NOMO-1 treated with DMSO at 0.1 percent for 48 hours (cell line): Measurements from ENCODE around the gene NUP188.

ENCODE experiments used
- DNase-seq: peaks from one replicate; lab custom pipeline; 2025; ENCODE audit not compliant: unreplicated experiment; lab: John Stamatoyannopoulos, UW

NUP188 gene, protein sequence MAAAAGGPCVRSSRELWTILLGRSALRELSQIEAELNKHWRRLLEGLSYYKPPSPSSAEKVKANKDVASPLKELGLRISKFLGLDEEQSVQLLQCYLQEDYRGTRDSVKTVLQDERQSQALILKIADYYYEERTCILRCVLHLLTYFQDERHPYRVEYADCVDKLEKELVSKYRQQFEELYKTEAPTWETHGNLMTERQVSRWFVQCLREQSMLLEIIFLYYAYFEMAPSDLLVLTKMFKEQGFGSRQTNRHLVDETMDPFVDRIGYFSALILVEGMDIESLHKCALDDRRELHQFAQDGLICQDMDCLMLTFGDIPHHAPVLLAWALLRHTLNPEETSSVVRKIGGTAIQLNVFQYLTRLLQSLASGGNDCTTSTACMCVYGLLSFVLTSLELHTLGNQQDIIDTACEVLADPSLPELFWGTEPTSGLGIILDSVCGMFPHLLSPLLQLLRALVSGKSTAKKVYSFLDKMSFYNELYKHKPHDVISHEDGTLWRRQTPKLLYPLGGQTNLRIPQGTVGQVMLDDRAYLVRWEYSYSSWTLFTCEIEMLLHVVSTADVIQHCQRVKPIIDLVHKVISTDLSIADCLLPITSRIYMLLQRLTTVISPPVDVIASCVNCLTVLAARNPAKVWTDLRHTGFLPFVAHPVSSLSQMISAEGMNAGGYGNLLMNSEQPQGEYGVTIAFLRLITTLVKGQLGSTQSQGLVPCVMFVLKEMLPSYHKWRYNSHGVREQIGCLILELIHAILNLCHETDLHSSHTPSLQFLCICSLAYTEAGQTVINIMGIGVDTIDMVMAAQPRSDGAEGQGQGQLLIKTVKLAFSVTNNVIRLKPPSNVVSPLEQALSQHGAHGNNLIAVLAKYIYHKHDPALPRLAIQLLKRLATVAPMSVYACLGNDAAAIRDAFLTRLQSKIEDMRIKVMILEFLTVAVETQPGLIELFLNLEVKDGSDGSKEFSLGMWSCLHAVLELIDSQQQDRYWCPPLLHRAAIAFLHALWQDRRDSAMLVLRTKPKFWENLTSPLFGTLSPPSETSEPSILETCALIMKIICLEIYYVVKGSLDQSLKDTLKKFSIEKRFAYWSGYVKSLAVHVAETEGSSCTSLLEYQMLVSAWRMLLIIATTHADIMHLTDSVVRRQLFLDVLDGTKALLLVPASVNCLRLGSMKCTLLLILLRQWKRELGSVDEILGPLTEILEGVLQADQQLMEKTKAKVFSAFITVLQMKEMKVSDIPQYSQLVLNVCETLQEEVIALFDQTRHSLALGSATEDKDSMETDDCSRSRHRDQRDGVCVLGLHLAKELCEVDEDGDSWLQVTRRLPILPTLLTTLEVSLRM (N-terminal part only)

DNA sequence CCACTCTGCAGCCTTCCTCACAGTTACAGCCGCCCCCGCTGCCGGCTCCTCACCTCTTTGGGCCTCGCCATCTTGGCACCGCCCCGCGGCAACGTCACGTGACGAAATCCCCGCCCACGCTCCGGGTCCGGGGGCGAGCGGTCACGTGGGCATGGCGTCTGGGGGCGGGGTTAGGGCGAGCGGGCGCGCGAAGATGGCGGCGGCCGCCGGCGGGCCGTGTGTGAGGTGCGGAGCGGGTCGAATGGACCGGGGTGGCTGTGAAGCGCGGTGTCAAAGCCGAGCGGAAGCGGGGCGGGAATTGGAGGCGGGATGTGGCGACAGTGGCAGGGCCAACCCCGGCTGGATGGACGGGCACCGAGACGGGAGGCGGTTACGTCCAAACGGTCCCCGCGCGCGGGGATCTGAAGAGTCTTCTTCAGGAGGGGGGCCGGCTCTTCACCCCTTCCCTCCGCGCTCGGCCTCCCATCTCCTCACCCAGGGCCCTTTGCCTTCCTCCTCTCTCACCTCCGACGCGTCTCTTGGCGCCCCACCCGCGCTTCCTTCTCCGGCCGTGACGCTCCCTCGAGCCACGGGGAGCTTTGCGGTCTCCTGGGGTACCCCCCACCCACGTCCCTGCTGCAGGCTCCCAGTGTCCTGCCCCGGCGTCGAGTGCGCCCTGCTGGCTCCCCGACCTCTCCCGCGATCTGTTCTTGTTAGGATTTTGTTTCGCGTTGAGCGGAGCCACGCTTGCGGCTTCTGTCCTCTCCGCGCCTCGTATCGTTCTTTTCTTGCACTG lies at the start of gene NUP188, which contains the start of gene DOLK:
Gene NUP188 (plus strand): TSS at position 173 of the 775 bp plus-strand sequence. CDS start 21 bp downstream, at position 194.
Gene DOLK (minus strand): TSS at position 77 of the 775 bp plus-strand sequence. CDS start 300 bp downstream, outside the sequence.
- peak; percentile 74 for DNase-seq

DNA sequence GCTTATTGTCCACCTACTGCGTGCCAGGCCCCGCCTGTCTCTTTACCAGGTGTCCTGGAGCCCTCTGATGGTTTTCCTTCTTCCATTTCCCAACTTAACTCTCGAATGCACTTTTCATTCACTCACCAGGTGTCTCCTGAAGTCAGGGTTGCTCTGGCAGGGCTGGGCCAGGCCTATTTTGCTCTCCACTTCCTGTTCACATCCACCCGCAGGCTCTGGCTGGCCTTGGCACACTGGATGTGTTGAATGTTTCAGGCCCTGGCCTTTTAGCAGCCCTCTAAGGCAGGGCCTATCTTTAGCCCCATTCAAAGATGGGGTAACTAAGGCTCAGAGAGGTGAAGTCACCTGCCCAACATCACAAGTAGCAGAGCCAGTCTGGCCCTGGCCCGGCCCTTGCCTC lies 49.1 kb upstream of the NUP188 start:
- DNase-seq = no peak

DNA sequence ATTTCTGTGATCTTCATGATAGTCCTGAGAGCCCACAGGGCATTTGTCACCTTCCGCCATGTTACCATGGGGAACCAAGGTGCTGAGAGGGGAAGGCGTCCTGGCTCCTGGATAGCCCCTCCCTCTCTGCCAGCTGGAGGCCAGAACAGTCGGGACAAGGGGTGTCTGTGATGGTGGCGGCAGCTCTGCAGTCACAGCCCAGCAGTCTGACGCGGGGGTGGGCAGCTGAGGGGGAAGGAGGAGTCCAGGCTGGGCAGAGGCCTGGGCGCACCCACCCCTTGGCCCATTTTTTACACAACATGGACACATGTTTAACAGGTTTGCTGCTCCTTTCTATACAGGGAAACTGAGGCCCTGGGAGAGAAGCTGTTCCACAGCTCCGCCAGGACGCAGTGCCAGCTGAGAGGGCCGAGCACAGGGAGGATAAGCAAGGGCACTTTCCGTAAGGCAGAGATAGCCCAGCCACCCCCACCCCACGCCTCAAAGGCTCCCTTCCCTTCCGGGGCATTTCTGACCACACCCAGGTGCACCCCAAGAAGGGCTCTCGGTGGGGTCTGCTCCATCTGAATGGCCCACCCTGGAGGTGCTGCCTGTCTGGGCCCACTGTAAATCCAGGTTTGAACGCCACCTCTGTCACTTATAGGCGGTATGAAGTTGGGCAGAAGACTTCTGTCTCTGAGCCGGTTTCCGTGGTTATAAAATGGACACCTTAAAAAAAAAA lies 48.5 kb upstream of the NUP188 start:
- no peak for DNase-seq

DNA sequence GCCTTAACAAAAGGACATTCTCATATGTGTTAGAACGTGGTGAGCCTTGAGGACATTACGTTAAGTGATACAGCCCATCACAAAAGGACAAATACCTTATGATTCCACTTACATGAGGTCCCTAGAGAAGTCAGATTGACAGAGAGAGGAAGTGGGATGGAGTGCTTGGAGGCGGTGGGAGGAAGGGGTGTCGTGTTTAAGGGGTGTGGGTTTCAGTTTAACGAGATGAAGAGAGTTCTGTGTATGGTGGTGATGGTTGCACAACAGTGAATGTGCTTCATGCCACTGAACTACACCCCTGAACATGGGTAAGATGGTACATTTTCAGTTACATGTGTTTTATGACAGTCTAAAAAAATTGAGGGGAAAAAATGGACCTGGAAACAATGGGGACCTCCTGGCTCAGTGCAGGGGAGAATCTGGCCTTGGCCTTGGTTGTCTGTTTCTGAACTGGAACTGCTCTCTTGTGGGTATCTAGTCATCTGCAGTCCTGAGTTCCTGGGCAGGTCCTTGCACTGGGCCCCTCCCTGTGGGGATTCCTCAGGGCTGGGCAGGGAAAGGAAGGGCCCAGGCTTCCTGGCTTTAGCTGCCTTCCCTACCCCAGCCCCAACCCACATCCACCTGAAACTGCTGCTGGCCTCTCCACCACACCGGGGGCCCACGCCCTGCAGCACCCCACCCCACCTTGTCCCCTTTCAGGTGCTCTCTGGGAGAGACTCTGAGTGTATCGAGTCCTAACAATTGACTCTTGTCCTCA lies 47.8 kb upstream of the NUP188 start:
- DNase-seq = peak; percentile 16

DNA sequence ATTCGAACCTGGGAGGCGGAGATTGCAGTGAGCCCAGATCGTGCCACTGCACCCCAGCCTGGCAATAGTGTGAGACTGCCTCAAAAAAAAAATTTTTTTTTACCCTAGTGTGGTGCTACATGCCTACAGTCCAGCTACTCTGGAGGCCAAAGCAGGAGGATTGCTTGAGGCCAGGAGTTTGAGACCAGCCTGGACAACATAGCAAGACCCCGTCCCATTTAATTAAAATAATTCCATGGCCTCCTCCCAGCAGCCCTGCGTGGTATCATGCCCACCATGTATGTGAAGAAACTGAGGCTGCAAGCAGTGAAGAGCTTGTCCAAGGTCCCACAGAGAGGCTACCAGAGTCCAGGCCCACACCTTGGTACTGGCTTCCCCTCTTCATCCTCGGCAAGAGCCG lies 46.1 kb upstream of the NUP188 start:
- no peak for DNase-seq

DNA sequence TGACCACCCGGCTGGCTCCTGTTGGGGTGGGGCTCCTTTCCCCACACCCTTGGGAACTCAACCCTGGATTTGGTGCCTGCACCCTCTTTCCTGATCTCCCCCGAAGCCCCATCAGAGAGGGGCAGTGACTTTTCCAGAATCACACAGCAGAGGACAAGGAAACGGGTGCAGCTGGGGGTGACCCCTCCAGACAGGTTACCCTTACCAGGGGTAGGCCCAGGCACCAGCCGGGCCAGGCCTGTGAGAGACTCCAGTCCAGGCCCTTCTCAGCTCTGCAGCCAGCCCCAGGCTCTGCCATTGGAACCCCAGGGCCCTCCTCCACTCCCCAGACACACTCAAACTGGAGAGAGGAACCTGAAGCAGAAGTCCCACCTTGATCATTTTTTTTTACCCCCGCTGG lies 45.7 kb upstream of the NUP188 start:
- no peak for DNase-seq

DNA sequence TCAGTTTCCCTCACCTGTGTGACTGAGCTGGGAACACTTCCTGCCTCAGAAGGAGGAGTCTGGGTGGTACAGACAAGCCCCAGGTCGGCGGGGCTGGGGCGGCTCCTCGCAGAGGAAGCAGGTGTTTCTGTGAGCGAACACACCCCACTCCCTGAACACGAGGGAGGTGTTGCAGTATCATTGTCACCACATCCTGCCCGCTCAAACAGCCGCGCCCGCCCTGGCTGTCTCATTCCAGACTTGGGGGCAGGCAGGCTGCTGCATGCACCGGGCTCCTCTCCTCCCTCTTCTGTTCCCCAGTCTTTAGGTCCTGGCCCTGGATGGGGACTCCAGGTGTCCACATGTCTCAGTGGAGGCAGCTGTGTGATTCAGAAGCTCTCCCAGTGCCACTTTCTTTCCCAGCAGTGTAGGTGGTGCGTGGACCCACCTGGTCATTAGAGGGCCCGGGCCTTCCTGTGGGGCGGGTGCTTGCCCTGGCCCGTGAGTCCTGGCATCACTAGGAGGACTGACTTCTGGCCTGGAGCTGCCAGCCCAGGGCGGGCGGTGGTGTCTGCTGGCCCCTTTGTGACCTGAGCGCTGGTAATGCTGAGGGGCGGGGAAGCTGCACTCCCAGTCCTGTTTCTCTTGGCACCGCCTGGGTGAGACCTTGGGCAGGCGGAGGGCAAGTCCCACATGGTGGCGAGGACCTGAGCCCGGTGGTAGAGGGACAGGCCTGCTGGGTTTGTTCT lies 45.0 kb upstream of the NUP188 start:
- DNase-seq = peak; percentile 51

DNA sequence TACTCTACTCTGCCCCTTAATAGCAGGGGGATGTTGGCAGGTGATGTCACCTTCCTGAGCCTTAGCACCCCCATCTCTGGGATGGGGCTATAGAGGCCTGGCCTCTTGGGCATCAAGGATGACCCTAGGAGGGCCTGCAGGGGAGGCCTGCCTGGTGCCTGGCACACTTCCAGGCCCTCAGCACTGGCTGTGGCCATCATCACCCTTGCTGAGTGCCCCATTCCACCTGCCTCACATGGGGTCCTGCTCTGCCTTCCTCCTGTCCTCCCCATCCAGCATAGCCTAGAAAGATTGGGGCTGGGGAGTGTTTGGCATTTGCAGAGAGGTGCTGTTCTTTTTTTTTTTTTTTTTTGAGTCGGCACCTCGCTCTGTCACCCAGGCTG lies 44.4 kb upstream of the NUP188 start:
- no peak for DNase-seq

DNA sequence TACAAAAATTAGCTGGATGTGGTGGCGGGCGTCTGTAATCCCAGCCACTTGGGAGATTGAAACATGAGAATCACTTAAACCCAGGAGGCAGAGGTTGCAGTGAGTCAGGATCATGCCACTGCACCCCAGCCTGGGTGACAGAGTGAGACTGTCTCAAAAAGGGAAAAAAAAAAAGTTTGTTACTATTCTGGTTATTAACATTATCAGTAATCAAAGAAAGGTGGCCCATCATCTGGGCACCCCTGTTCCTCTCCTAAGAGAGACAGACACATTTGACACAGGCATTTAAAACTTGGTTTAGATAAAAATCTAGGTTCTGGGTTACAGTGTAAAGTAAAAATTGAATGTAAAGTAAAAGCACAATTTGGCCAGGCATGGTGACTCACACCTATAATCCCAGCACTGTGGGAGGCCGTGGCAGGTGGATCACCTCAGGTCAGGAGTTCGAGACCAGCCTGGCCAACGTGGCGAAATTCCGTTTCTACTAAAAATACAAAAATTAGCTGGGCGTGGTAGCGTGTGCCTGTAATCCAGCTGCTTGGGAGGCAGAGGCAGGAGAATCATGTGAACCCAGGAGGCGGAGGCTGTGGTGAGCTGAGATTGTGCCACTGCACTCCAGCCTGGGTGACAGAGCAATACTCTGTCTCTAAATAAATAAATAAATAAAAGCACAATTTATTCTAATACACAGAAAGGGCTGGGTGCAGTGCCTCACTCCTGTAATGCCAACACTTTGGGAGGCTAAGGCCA lies 43.5 kb upstream of the NUP188 start:
- DNase-seq = no peak

DNA sequence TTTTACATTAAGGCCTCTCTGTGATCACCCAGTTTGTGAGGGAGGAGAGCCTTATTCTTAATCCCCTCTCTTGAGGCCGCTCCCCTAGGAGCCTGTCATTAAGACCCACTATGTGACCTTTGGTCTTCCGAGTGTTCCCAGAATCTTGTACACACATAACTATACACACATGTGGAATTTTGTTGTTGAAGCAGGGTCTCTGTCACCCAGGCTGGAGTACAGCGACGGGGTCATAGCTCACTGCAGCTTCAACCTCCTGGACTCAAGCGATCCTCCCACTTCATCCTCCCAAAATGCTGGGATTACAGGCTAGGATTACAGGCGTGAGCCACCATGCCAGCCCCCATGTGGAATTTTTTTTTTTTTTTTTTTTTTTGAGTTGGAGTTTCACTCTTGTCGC lies 41.5 kb upstream of the NUP188 start:
- no peak for DNase-seq

DNA sequence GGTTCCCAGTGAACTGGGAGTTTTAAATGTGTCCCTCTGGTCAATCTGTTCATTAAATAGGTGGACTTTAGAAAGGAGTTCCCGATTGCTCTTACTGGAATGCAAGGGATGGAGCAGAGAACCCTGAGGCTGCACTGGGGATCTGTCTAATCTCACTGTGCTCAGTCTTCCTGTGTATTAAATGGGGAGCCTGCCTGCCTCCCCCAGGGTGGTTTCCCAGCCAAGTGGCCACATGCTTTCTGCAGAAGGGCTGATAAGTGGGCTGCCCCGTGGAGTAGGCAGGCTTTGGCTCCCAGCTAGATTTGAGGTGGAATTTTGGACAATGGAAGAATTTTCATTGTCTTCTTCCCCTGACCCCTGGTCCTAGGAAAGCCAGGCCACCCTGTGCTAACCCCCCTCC lies 40.8 kb upstream of the NUP188 start:
- no peak for DNase-seq

DNA sequence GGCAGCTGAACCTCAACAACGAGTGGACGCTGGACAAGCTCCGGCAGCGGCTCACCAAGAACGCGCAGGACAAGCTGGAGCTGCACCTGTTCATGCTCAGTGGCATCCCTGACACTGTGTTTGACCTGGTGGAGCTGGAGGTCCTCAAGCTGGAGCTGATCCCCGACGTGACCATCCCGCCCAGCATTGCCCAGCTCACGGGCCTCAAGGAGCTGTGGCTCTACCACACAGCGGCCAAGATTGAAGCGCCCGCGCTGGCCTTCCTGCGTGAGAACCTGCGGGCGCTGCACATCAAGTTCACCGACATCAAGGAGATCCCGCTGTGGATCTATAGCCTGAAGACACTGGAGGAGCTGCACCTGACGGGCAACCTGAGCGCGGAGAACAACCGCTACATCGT lies 39.1 kb upstream of the NUP188 start:
- DNase-seq = no peak

DNA sequence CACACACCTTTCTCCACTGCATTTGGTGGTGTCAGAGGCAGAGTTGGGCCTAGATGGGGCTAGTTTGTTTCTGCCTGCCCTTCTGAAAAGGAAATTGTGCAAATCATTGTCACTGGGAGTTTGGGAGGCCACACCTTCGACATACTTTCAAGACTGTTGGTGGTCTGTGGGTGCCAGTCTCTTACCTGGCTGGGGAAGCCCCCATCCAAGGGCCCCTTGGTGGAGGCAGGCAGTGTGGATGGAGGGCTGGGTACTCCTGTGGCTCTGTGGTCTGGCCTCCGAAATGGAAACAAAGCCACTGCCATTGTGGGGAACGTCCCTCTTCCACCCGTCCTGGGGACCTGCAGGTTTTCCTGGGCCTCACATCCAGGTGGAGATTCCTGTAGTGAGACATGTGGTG lies 37.6 kb upstream of the NUP188 start:
- DNase-seq = no peak

DNA sequence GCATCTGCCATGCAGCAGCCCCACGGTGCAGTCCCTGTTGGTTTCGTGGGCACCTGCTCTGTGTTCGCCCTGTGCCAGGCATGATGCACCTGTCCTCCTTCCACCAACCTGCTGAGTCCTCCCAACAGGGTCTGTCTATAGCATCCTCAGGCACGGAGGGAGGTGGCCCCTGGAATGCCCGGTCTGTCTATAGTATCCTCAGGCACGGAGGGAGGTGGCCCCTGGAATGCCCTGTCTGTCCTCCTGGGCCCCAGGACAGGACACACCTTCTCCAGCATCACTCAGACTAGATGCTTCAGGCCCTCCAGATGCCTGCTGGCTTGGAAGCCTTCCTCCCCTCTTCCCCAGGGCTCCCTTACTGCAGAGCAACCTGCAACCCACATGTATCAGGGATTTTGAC lies 36.6 kb upstream of the NUP188 start:
- DNase-seq = no peak

DNA sequence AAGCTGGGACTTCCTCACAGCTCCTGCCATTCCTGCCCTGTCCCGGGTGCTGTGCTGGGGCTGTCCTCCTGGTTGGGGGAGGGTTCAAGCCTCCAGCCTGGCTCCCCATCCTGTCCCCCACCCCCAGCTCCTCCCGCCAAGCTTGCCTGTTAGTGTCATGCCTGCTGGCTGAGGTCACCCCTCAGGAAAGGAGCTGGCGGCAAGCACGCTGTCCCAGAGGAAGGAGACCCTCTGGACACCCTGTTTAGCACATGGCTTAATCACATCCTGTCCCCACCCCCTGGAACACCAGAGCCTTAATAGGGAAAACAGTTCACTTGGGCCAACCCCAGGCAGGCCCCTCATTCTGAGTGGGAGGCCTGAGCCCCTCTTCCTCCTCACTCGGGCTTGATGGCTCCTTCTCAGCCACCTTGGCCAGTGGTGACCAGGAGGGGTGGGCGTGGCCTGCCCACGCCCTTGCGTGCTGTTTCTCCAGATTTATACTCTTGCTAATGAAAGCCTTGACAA lies 35.9 kb upstream of the NUP188 start:
- DNase-seq = no peak

DNA sequence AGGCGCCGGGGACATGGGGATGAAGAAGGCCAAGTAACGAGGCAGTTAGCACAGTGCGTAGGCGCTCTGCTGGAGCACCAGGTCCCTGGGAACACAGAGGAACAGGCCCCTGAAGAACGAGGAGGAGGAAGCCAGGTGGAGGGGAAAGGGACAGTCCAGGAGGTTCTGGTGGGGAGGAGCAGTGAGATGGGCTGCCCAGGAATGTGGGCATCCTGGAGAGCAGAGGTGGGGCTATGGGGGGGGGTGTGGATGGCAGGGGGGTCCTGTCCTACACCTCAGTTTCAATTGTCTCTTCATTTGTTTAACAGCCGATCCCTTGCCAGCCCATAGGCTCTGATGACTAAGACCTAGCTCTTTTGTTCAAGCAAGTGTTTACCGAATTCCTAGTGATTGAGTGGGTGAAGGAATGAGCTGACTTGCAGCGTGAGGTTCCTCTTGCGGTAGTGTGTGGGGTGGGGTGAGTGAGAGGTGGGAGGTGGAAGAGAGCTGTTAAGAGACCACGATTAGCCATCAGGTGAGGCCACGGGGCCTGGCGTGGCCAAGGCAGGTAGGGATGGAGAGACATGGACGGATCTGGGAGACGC lies 35.1 kb upstream of the NUP188 start:
- no peak for DNase-seq
